Hematopoietic multipotent progenitor cell treated with erythropoietin and hydrocortisone succinate and interleukin-3 and kit ligand, for 17 days (in vitro differentiated cells): ENCODE results near the gene CEACAM1.
"Not testable (repeated sequence)": the region's sequence is repeated elsewhere in the genome, so short reads cannot be mapped to it uniquely, and the experiment has no call there.

Experiments
- DNase-seq: peaks from one replicate; pipeline ENCODE4 v3.0.0-alpha.2; 2015; ENCODE audit warnings: low spot score

CEACAM1 gene

DNA sequence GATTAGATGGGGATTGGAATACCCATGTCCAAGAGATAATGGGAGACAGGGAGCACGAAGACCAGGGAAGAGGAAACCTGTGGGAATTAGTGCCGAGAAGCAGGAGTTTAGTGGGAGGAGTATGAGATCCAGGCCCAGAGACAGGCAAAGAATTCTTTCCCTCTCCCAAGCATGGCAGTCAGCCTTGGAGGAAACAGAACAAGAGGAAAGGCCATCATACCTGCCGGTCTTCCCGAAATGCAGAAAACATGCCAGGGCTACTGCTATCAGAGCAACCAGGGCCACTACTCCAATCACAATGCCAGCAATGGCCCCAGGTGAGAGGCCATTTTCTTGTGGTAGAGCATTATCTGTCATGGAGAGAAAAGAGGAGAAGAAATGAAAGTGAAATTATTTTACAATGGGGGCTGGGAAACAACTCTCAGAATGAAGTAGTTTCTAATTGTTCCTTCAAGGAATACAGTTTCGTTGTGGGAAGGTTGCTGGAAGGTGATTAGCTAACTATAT, 16.1 kb downstream of the CEACAM1 start:
- no peak for DNase-seq

DNA sequence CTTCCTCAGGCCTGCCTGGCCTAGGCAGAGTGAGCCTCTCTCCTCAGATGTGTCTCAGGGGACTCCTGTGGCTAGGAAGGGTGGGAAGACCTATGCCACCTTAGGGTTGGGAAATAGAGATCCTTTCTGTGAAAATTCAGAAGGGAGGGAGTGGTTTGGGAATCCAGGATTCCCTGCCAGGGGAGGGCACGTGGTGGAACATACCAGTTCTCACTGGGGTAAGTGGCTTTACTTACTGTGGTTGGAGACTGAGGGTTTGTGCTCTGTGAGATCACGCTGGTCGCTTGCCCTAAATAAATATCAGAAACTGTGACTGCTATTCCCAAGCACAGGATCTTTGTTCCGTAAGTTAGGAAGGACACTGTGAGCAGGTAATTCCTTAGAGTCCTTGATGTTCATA, 16.9 kb downstream of the CEACAM1 start:
- DNase-seq, result no peak

DNA sequence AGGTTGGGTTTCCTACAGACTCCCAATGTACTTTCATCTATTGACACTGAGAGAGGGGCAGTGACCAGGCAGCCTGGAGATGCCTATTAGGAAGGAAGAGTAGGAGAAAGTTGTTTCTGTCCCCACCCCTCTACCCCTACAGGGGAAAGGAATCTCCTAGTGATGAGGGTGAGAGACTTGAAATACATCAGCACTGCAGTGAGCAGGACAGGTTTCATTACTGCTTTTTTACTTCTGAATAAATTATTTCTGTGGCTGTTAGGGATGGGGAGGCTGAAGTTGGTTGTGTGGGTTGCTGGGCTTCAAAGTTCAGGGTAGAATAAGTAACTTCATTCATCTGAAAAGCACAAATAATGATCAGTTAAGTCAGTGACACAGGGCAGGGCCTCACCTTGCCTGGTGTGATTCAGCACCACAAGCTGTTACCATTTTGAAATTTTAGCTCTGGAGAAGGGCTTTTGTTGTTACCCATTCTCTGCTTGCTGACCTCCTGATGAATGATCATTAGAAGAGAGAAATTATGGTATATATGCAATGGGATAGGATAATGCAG, 19.3 kb downstream of the CEACAM1 start:
- DNase-seq, result no peak

DNA sequence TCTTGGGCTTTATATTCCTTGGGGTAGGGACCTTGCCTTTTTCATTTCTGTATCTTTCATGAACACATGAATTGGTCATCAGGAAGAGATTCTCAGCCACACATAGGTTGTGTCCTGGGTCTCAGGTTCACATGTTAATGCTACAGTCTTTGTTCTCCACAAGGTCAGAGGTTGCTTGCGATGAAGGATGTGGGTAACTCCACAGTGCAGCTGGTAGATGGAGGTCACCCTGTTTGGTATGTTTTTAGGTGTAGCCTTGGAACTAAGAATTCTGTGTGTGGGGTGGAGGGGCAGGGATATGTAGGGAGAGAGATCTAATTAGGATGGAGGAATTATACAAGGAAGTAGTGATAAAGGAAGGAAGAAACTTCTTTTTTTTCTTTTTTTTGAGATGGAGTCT, 23.2 kb downstream of the CEACAM1 start:
- no peak for DNase-seq

DNA sequence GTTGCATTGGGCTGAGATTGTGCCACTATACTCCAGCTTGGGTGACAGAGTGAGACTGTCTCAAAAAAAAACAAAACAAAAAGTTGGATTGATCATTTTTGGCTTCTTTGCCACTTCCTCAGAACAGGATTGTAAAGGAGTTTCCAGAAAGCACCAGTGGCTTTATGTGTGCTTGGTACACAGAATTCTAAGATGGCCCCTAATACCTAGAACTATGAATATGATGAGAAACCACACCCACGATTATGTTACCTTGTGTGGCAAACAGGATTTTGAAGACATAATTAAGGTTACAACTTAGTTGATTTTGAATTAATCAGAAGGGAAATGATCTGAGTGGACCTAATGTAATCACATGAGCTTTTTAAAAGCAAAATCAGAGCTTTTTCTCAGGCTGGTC, 26.5 kb downstream of the CEACAM1 start:
- DNase-seq, result no peak

DNA sequence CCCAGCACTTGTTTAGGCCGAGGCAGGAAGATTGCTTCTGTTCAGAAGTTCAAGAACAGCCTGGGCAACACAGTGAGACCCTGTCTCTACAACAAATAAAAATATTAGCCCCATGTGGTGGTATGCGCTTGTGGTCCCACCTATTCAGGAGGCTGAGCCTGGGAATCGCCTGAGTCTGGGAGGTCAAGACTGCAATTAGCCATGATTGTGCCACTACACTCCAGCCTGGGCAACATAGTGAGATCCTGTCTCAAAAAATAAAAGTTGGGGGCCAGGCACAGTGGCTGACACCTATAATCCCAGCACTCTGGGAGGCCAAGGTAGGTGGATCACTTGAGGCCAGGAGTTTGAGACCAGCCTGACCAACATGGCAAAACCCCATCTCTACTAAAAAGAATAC, 27.0 kb downstream of the CEACAM1 start:
- not testable (repeated sequence) for DNase-seq

DNA sequence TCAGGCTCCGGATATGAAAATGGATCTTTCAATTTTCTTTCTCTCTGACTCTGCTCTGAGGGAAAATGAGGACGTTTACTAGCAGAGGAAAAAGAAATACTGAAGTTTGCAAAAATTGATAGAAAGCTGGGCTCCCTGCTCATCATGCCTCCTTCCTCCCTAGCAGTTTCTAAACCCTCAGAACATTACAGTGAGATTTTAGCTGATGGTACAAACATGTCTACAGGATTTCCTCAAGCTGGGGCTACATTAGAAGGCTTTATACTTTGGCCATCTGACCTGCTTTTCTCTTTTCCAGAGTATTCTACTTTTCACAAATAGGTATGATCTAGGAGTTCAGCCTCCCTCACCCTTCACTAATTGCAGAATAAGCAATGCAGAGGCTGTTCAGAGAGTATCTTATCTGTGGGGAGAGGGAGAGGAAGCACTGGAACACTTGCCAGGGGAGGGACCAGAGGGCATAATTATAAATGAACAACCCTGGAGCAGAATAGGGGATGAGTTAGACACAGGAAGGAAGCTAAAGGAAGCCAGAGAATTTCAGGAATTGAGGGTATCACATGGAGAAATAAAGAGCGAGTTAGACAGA, 30.0 kb downstream of the CEACAM1 start:
- no peak for DNase-seq

DNA sequence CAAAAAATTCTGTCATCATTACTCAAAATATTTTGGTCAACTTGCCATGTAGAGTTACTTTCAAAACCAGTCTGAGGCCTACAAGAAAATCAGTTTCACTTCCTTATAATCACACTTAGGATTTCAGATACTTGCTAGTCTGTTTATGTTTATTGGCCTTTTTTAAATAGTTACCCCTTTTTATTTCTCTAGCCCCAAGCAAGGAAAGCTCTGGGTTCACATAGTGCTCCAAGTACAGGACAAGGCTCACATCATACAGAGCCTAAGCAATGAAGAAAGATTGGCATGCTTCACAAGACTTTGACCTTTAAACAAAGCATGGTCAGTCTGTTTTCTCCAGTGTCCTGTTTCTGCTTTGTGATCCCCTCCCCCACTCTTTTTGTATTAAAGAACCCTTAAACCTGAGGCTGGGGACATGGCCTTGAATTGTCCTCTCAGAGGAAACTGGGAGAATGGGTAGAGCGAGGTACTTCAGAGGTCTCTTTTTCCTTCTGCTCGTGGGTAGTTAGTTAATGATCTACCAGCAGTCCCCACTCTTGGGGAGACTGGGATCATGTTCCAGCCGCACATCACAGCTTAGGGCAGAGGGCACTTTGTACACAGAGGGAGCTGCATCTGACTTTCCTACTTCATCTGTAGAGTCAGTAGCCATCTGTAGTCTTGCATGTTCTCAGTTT, 30.7 kb downstream of the CEACAM1 start:
- DNase-seq, result no peak

DNA sequence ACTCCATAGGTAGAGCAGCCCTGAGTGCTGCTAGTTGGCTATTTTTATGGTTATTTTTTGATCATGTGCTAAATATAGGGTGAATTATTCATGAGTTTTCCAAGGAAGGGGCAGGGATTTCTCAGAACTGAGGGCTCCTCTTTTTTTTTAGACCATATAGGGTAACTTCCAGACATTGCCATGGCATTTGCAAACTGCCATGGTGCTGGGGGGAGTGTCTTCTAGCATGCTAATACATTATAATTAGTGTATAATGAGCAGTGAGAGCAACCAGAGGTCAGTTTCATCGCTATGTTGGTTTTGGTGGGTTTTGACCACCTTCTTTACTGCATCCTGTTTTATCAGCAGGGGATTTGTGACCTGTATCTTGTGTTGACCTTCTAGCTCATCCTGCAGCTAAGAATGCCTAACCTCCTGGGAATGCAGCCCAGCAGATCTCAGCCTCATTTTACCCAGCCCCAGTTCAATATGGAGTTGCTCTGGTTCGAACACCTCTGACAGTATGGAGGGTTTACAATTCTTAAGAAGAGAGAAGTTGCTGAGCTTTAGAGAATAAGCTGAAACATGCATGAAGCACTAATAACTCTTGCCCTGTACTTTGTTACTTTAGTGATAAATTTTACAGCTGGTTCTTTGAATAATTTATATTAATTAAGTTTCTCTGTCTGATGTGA, 31.7 kb downstream of the CEACAM1 start:
- DNase-seq, result no peak

DNA sequence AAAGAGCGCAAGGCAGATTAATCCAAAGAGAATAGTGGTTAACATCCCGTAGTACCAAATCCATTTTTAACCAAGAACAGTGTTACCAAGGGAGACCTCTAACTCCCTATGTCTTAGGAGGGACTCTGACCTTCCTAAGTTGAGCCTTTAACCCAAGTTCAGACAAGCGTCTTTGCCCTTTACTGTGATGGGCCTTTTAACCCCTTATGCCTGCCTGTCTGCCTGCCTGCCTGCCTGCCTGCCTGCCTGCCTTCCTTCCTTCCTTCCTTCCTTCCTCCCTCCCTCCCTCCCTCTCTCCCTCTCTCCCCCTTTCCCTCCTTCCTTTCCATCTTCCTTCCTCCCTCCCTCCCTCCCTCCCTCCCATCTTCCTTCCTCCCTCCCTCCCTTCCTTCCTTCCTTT, 32.6 kb downstream of the CEACAM1 start:
- DNase-seq, result no peak

DNA sequence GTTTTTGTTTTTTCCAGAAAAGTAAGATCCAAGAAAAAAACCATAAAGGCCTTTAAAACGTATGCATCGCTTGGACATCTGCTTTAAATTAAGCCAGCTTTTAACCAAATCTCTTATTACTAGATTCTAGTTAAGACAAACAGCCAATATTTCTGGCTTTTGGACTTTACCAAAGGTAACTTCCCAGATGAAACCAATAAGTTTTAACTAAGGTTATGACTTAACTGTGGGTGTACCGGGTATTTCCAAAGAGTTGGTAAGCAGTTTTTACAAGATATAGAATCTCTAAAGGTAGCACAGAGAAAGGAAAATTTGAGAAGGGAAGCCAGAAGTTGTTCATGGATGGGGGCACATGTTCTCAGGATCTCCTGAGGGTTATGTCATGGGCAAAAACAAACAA, 34.0 kb downstream of the CEACAM1 start:
- no peak for DNase-seq

DNA sequence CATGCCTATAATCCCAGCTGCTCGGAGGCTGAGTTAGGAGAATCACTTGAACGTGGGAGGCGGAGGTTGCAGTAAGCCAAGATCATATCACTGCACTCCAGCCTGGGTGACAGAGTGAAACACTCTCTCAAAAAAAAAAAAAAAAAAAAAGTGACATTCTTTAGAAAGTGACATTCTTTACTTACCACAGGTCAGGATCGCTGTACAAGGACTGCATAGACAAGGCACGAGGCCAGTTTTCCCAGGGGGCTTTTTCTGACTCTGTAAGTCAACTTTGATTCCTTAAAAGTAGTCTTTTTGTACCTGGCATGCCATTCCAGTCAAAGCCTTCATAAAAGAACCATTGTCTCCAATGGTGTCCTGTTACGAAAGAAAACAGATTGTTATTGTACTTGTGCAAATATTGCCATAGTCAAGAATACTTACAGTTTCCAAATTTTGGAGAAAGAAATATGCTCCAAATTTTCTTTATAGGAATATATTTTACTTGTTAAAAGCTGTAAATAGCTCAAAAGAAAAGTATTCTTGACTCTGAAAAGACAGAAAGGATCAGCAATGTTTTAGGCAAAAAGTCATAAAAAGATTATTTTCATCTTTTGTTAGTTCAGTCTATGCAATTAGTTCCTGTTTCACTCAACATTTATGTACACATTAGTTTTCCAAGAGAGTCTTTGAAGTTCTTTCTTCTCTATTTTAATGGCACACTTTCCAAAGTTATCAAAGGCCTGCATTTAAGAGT, 39.3 kb downstream of the CEACAM1 start:
- no peak for DNase-seq

DNA sequence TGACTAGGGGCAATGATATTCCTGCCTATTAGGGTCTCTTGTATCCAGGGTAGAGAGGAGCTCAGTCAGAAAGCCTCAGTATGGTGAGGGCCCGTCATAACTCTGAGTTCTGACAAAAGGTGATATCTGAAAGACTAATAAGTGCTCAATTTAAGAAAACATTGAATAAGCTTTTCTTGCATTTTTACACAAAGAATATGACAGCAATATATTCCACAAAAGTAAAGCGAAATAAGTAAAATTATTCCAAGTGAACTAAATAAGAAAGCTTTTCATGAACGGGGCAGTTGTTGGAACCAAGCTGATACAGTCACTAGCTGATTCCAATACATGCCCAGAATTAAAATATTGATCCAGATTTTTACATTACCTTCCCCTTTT, 40.5 kb downstream of the CEACAM1 start:
- DNase-seq, result no peak

DNA sequence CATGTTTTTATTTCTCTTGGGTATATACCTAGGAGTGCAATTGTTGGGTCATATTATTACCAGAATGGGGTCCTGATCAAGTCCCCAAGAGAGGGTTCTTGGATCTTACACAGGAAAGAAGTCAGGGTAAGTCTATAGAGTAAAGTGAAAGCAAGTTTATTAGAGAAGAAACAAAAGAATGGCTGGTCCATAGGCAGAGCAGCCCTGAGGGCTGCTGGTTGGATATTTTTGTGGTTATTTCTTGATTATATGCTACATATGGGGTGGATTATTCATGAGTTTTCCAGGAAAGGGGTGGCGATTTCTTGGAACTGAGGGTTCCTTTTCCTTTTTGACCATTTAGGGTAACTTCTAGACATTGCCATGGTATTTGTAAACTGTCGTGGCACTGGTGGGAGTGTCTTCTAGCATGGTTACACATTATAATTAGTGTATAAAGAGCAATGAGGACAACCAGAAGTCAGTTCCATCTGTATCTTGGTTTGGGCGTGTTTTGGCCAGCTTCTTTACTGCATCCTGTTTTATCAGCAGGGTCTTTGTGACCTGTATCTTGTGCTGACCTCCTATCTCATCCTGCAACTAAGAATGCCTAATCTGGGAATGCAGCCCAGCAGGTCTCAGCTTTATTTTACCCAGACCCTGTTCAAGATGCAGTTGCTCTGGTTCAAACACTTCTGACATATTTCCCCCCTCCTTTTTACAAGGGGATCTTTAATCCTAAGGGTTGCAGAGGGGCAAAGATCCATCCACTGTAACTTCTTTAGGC, 41.1 kb downstream of the CEACAM1 start:
- DNase-seq, result no peak

DNA sequence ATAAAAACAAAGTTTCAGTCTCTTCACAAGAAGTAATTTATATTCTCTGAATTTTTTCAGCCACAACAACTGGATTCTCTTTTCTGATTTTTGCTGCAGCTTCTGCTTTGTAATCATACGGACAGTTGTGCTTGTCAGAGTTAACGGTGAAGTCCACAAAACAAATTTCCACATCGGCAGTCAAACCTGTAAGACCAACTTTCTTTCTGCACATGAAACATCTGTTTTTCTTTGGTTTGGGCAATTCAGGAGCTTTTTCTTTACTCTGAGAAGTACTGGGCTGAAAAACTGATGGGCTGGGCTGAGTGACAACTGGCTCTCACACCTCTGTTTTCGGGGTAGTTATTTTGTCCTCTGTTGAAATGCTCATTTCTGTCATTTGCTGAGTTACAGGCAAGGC, 43.2 kb downstream of the CEACAM1 start:
- DNase-seq, result not testable (repeated sequence)

DNA sequence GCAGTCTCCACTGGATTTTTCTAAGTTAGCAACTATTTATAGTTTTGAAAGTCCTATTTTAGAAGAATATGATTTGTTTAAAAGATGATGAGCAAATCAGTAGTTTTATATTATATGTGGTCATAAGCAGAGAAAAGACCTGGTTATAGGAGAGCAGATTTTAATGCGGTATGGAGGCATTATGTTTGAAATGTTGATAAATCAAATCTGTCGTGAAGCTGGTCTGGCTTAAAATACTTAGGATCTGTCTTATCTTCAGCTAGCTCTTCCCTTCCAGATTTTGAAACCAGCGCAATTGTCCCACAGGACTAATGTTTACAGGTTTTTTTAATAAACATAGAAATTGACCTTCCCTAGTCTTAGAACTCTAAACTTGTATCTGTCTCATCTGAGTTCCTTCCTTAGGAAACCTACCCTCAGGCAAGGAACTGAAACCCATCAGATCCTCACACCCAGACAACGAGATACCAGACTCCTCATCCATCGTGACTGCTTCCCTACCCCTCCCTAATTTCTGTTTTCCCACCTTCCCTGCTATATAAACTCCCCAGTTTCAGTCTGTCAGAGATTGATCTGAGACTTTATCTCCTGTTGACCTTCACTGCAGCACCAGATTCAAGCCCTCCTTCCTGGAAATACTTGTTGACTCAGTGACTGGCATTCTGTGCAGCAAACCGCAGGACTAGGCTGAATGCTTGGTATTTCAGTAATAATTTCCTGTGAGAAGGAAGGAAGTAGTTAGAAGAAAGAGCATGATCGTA, 47.8 kb downstream of the CEACAM1 start:
- DNase-seq, result no peak

DNA sequence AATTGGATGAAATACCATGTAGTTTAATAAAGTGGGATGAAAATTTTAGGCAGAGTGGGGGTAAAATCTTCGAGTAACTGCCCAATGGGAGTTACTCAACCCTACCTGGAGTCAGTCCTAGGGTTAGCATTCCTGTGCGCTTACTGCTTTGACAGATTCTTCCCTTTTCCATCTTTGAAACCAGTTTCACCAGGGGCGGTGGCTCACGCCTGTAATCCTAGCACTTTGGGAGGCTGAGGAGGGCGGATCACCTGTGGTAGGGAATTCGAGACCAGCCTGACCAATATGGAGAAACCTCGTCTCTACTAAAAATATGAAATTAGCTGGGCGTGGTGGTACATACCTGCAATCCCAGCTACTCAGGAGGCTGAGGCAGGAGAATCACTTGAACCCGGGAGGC, 48.5 kb downstream of the CEACAM1 start:
- no peak for DNase-seq

DNA sequence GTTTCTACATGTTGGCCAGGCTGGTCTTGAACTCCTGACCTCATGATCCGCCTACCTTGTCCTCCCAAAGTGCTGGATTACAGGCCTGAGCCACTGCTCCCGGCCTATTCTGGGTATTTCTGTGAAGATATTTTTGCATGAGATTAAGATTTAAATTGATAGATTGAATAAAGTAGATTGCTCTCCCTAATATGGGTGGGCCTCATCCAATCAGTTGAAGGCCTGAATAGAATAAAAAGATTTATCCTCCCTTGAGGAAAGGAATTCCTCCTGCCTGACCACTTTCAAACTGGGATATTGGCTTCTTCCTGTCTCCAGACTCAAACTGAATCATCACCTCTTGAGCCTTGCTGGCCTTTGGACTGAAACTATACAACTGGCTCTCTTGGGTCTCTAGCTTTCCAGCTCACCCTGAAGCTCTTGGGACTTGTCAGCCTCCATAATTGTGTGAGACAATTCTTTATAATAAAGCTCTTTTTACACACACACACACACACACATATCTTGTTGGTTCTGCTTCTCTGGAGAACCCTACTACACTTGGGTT, 49.4 kb downstream of the CEACAM1 start:
- DNase-seq, result no peak

DNA sequence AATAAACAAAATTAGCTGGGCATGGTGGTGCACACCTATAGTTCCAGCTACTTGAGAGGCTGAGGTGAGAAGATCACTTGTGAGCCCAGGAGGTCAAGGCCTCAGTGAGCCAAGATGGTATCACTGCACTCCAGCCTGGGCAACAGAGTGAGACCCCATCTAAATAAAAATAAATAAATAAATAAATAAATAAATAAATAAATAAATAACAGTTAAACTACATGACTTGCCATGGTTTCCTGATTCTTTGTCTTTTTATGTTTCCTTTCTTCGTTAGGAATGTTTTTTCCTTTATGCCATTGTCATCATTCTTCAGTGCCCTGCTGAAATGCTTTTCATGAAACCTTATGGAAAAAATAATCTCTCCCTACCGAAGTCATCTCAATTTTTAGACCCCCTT, 50.3 kb downstream of the CEACAM1 start:
- no peak for DNase-seq

DNA sequence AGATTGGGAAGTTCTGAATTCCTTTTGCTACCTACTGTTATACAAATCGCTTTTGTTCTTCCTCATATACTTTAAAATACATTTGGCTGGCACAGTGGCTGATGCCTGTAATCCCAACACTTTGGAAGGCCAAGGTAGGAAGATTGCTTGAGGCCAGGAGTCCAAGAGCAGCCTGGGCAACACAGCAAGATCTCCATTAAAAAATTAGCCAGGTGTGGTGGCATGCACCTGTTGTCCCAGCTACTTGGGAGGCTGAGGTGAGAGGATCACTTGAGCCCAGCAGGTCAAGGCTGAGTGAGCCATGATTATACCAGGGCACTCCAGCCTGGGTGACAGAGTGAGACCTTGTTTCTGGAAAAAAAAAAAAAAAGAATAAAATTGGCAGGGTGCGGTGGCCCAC, 51.2 kb downstream of the CEACAM1 start:
- no peak for DNase-seq

DNA sequence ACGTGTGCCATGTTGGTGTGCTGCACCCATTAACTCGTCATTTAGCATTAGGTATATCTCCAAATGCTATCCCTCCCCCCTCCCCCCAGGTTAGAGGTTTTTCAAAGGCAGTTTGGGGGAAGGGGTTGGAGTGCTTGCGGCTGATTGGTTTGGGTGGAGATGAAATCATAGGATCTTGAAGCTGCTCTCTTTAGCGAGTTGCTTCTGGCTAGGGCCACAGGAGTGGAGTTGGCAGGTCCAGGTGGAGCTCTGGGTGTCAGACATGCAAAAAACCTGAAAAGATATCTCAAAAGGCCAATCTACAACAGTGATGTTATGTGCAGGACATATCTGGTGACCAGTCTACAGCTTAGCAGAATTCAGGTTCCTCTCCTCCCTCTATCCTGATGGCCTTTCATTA, 52.9 kb downstream of the CEACAM1 start:
- no peak for DNase-seq
